ENCODE measurements around the gene MEGF10.

GRCh38 chr5:127412698-127413097 lies 122.1 kb downstream of the MEGF10 start:
- TF ChIP-seq SIN3A (conservative IDR thresholded peaks at IDR 0.05 in 1 of 2, IDR thresholded peaks at IDR 0.05 in 1 of 2; ENCODE audit: low read depth in 1 of 2, low read length in 2 of 2) = no peak
- no peak for TF ChIP-seq CHD2 (IDR thresholded peaks at IDR 0.05; ENCODE audit: low read length)
- no peak for TF ChIP-seq POLR2AphosphoS5 (IDR thresholded peaks at IDR 0.05; ENCODE audit: low read depth, low read length)
- TF ChIP-seq CTCF (IDR thresholded peaks at IDR 0.05; ENCODE audit: control extremely low read depth in 1 of 3, insufficient read depth in 1 of 3, low read depth in 1 of 3, low read length in 3 of 3) = no peak
- TF ChIP-seq JUND (IDR thresholded peaks at IDR 0.05; ENCODE audit: low read length) = no peak
- no peak for TF ChIP-seq CBX5 (IDR thresholded peaks at IDR 0.05; ENCODE audit: low read depth, low read length)
- TF ChIP-seq SP4 (IDR thresholded peaks at IDR 0.05; ENCODE audit: low read length) = no peak
- no peak for TF ChIP-seq SP1 (IDR thresholded peaks at IDR 0.05; ENCODE audit: low read depth, low read length)
- TF ChIP-seq MAFK (IDR thresholded peaks at IDR 0.05; ENCODE audit: low read depth, low read length) = no peak

Data from H1 (cell line).